ENCODE data around the gene TTC39B. TPM values are rescaled to one million over a fixed set of nuclear protein-coding genes. Genes with fewer than 3 reads are reported as not detected.

The TTC39B gene
- total RNA-seq, 1 experiment from 2014 or later: 7.4 TPM

DNA sequence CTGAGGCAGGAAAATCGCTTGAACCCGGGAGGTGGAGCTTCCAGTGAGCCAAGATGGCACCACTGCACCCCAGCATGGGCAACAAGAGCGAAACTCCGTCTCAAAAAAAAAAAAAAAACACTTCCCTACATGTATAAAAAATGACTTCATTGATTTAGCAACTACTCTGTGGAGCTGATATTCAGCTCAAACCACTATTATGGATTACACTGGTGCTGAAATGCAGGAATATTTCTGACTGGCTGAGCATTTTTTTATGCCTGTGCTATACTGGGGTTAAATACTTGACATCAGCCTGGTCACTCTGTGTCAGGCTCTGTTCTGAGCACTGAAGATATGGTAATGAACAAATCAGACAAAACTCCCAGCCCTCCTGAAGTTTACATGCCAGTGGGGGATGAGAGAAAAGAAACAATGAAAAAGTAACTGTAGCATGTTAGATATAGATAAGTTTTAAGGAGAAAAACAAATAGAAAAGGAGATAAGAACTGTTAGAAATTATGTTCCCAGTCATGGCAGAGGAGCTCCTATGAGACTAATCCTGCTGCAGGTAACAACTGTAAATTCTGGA lies 22.6 kb upstream of the TTC39B start (continued):
- TF ChIP-seq POLR2AphosphoS5 (IDR thresholded peaks at IDR 0.05; ENCODE audit: low read depth, low read length): no peak

- no TSS peak for BruUV-seq (replicated peaks)
- CTCF ChIA-PET: no interaction called here
- RAD21 ChIA-PET (ENCODE audit: low non-redundant PET in 1 of 2, low total read pairs in 2 of 2, uncharacterized antibody in 2 of 2, unreplicated experiment in 2 of 2): no interaction called here
- H3K27ac ChIP-seq (ENCODE audit: low read depth, low read length): no peak overlapping the region
- H2AFZ ChIP-seq (ENCODE audit: low read depth, low read length, poor library complexity, severe bottlenecking): no peak overlapping the region
- H3K27me3 ChIP-seq (ENCODE audit: insufficient read depth, low read length): peaks cover 11% of the 10 kb centered on the region
- intact Hi-C loops (cut with micrococcal nuclease): no loop called here
- no peaks in the 10 kb centered on the region for H3K79me2 ChIP-seq (ENCODE audit: insufficient read depth, low read length)
- H3K9me2 ChIP-seq (ENCODE audit: insufficient read depth): no peaks in the 10 kb centered on the region
- TF ChIP-seq, protein P1, sequence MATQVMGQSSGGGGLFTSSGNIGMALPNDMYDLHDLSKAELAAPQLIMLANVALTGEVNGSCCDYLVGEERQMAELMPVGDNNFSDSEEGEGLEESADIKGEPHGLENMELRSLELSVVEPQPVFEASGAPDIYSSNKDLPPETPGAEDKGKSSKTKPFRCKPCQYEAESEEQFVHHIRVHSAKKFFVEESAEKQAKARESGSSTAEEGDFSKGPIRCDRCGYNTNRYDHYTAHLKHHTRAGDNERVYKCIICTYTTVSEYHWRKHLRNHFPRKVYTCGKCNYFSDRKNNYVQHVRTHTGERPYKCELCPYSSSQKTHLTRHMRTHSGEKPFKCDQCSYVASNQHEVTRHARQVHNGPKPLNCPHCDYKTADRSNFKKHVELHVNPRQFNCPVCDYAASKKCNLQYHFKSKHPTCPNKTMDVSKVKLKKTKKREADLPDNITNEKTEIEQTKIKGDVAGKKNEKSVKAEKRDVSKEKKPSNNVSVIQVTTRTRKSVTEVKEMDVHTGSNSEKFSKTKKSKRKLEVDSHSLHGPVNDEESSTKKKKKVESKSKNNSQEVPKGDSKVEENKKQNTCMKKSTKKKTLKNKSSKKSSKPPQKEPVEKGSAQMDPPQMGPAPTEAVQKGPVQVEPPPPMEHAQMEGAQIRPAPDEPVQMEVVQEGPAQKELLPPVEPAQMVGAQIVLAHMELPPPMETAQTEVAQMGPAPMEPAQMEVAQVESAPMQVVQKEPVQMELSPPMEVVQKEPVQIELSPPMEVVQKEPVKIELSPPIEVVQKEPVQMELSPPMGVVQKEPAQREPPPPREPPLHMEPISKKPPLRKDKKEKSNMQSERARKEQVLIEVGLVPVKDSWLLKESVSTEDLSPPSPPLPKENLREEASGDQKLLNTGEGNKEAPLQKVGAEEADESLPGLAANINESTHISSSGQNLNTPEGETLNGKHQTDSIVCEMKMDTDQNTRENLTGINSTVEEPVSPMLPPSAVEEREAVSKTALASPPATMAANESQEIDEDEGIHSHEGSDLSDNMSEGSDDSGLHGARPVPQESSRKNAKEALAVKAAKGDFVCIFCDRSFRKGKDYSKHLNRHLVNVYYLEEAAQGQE (IDR thresholded peaks at IDR 0.05; ENCODE audit: low read depth): no peak
- TF ChIP-seq EZH2 (IDR thresholded peaks at IDR 0.05) (no peak), ELF1 (IDR thresholded peaks at IDR 0.05; ENCODE audit: borderline replicate concordance, low read depth) (no peak), EGR1 (IDR thresholded peaks at IDR 0.05; ENCODE audit: low read depth) (no peak), FOSL1 (IDR thresholded peaks at IDR 0.05; ENCODE audit: low read depth) (no peak), SP1 (IDR thresholded peaks at IDR 0.05; ENCODE audit: low read depth) (no peak), CBX3 (IDR thresholded peaks at IDR 0.05; ENCODE audit: low read depth) (no peak), CTCF (IDR thresholded peaks at IDR 0.05 in 2 of 3, conservative IDR thresholded peaks at IDR 0.05 in 1 of 3; ENCODE audit: borderline replicate concordance in 1 of 3, insufficient read depth in 1 of 3, low read depth in 2 of 3, low read length in 2 of 3) (no peak), MAX (IDR thresholded peaks at IDR 0.05) (no peak), TCF7L2 (IDR thresholded peaks at IDR 0.05; ENCODE audit: borderline replicate concordance, extremely low read depth, insufficient read depth, insufficient read length) (no peak), ZFX (IDR thresholded peaks at IDR 0.05) (no peak), JUND (IDR thresholded peaks at IDR 0.05) (no peak)
- TF ChIP-seq, protein P2, sequence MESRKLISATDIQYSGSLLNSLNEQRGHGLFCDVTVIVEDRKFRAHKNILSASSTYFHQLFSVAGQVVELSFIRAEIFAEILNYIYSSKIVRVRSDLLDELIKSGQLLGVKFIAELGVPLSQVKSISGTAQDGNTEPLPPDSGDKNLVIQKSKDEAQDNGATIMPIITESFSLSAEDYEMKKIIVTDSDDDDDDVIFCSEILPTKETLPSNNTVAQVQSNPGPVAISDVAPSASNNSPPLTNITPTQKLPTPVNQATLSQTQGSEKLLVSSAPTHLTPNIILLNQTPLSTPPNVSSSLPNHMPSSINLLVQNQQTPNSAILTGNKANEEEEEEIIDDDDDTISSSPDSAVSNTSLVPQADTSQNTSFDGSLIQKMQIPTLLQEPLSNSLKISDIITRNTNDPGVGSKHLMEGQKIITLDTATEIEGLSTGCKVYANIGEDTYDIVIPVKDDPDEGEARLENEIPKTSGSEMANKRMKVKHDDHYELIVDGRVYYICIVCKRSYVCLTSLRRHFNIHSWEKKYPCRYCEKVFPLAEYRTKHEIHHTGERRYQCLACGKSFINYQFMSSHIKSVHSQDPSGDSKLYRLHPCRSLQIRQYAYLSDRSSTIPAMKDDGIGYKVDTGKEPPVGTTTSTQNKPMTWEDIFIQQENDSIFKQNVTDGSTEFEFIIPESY (IDR thresholded peaks at IDR 0.05; ENCODE audit: extremely low read depth, insufficient replicate concordance, low read length): no peak
- H3K36me3 ChIP-seq (ENCODE audit: control insufficient read depth in 1 of 2, insufficient read depth in 2 of 2, low read length in 2 of 2): no peaks in the 10 kb centered on the region
- H3K9ac ChIP-seq (ENCODE audit: low read length): no peak overlapping the region
- ATAC-seq (no peak), DNase-seq (ENCODE audit: low read depth, low spot score) (no peak)
- H3K4me1 ChIP-seq (ENCODE audit: control insufficient read depth in 1 of 2, insufficient read depth in 2 of 2, low read length in 2 of 2): no peaks in the 10 kb centered on the region
- no peaks in the 10 kb centered on the region for H3K9me3 ChIP-seq (ENCODE audit: control insufficient read depth in 1 of 2, insufficient read depth in 1 of 2, low read depth in 1 of 2, low read length in 2 of 2)
- H4K20me1 ChIP-seq (ENCODE audit: insufficient read depth): no peaks in the 10 kb centered on the region
- H3K4me3 ChIP-seq (replicated peaks in 1 of 2; ENCODE audit: low read depth in 1 of 2, low read length in 2 of 2): no peak overlapping the region
- POLR2A ChIA-PET: no interaction called here
- H3K4me2 ChIP-seq (ENCODE audit: low read length): no peak overlapping the region
Observed at GRCh38 chr9:15328946-15329345, 21.9 kb upstream of the TTC39B start.
